ENCODE measurements around the gene CHD1L.
"Not testable (repeated sequence)": the region's sequence is repeated elsewhere in the genome, so short reads cannot be mapped to it uniquely, and the experiment has no call there.

Gene CHD1L

GRCh38 chr1:147272042-147272441 is 29.6 kb downstream of the CHD1L start:
- DNase-seq, result no peak

GRCh38 chr1:147273409-147274336 is 31.2 kb downstream of the CHD1L start:
- peak; percentile 45 for DNase-seq

- no peak for DNase-seq
These were observed 39.5 kb downstream of the CHD1L start for GRCh38 chr1:147281950-147282349.

- DNase-seq, result no peak
These were observed 40.5 kb downstream of the CHD1L start for GRCh38 chr1:147283011-147283410.

GRCh38 chr1:147287133-147287865 is 44.8 kb downstream of the CHD1L start:
- no peak for DNase-seq

DNA sequence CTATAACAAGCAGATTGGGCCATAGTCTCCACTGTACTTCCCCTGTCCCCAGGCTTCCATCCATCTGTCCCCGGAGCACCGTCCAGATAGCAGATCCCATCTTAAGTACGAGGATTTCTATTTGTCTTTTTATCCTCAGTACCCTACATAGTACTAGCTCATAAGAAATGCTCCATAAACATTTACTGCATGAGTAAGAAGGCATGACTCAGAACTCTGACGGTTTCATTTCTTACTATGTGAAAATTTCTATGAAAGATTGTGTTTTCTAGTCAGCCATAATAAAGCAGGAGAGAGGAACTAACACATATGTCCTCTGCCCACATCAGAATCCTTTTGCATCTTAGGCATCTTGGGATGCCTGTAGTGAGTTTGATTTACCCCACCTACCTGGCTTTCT is 49.5 kb downstream of the CHD1L start:
- no peak for DNase-seq

- DNase-seq, result no peak
These were observed 50.3 kb downstream of the CHD1L start for GRCh38 chr1:147292631-147293251.

- no peak for DNase-seq
These were observed 55.0 kb downstream of the CHD1L start for GRCh38 chr1:147297438-147297837.

DNA sequence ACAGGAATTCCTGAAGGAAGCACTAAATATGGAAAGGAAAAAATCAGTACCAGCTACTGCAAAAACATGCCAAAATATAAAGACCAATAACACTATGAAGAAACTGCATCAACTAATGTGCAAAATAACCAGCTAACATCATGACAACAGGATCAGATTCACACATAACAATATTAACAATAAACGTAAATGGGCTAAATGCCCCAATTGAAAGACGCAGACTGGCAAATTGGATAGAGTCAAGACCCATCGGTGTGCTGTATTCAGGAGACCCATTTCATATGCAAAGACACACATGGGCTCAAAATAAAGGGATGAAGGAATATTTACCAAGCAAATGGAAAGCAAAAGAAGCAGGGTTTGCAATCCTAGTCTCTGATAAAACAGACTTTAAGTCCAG is 63.3 kb downstream of the CHD1L start:
- DNase-seq, result not testable (repeated sequence)

DNA sequence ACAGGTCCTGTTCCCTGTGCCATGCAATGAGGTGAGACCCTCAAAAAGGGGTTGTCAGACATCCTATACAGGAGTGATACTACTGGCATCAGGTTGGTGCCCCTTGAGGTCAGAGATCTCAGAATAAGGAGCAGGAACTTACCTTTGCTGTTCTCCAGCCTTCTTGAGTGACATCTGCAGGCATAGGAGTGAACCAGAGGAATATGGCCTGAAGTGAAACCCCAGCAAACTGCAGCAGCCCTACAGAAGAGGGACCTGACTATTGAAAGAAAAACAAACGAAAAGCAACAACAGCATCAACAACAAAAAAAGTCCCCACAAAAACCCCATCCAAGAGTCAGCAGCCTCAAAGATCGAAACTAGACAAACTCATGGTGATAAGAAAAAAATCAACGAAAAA is 74.5 kb downstream of the CHD1L start:
- no peak for DNase-seq

DNA sequence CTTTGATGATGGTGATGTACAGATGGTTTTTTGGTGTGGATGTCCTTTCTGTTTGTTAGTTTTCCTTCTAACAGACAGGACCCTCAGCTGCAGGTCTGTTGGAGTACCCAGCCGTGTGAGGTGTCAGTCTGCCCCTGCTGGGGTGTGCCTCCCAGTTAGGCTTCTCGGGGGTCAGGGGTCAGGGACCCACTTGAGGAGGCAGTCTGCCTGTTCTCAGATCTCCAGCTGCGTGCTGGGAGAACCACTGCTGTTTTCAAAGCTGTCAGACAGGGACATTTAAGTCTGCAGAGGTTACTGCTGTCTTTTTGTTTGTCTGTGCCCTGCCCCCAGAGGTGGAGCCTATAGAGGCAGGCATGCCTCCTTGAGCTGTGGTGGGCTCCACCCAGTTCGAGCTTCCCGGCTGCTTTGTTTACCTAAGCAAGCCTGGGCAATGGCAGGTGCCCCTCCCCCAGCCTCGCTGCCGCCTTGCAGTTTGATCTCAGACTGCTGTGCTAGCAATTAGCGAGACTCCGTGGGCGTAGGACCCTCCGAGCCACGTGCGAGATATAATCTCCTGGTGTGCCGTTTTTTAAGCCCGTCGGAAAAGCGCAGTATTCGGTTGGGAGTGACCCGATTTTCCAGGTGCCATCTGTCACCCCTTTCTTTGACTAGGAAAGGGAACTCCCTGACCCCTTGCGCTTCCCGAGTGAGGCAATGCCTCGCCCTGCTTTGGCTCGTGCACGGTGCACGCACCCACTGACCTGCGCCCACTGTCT is 84.6 kb downstream of the CHD1L start:
- not testable (repeated sequence) for DNase-seq

DNA sequence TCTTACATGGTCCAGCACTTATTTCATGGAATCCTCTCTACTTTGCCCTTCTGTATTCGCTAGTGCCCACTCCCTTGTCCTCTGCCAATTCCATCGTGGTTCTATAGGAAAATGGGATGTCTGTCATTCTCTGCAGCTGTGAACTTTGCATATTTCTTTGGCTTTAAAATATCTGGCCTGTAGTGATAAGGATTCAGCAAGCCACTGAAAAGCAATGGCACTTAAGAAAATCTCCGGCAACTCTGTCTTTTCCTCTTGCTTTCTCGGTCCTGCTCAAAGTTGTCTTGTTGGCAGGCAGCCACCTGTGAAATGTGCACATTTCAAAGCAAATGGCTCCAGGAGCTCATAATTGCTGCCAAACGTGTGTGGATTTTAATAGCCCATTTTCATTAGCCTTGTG is 91.8 kb downstream of the CHD1L start:
- DNase-seq, result no peak

GRCh38 chr1:147336291-147336690 is 93.8 kb downstream of the CHD1L start:
- peak; percentile 2 for DNase-seq

- DNase-seq, result peak; percentile 71
These were observed 94.7 kb downstream of the CHD1L start for GRCh38 chr1:147337040-147337630.

DNA sequence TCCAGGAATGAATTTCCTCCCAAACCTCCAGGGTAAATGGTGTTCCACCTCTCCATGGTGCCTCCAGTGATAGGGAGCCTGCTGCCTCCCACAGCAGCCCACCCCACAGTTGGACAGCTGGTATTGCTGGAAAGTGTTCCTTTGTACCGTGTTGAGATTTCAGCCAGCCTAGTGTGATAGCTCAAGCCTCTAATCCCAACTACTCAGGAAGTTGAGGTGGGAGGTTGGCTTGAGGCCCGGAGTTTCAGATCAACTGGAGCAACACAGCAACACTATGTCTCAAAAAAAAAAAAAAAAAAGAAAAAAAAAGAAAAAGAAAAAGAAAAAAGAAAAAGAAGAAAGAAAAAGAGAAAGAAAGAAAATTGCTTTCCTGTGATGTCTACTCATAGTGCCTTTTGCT is 96.1 kb downstream of the CHD1L start:
- no peak for DNase-seq

DNA sequence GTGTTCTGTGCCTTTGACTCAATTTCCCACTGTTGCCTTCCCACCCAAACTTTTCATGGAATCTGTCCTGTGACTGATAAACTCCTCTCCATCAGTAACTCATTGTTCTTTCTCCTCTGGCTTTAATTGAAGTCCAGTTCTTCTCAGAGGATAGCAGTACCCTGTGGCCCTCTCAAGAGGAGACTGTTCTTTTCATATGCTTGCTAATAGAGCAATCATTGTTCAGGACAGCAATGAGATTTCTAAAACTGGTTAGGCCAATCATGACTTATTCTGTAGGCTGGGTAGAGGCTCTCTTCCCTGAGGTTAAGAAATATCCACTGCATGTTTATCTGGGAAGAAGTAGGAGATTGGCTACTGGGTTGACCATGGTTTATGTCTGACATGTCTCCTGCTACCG is 98.8 kb downstream of the CHD1L start:
- DNase-seq, result no peak
